H9 (cell line): ENCODE data around the gene CACNA1G. TPM values are rescaled to one million over a fixed set of nuclear protein-coding genes. Genes with fewer than 3 reads are reported as not detected.
A peak's percentile ranks its signal among the peaks of the same experiment; 100 is the strongest.

Experiments used
- DNase-seq: peaks from one replicate; pipeline ENCODE4 v3.0.0-alpha.2; 2017
- H2AFZ ChIP-seq: one replicate; pipeline ENCODE4 v1.6.1; 2013; ENCODE audit warnings: mild to moderate bottlenecking, low read length, control low read depth, moderate library complexity
- H2AK5ac ChIP-seq: 2 replicates; pipeline ENCODE4 v1.6.1; 2013; ENCODE audit warnings: low read length, control low read depth, mixed read lengths; ENCODE audit not compliant: insufficient read length
- H2BK120ac ChIP-seq: one replicate; pipeline ENCODE4 v1.6.1; 2013; ENCODE audit warnings: low read depth, mild to moderate bottlenecking, low read length, control low read depth, inconsistent platforms; ENCODE audit not compliant: poor library complexity, severe bottlenecking
- H2BK12ac ChIP-seq: 2 replicates; pipeline ENCODE4 v1.6.1; 2013; ENCODE audit warnings: low read length, control low read depth, mixed read lengths, low read depth; ENCODE audit not compliant: insufficient read length
- H2BK15ac ChIP-seq: 2 replicates; pipeline ENCODE4 v1.6.1; 2013; ENCODE audit warnings: low read depth, low read length, control low read depth
- H2BK20ac ChIP-seq: one replicate; pipeline ENCODE4 v1.6.1; 2013; ENCODE audit warnings: low read depth, mild to moderate bottlenecking, low read length, control low read depth, inconsistent platforms; ENCODE audit not compliant: poor library complexity, severe bottlenecking
- H2BK5ac ChIP-seq: 2 replicates; pipeline ENCODE4 v1.6.1; 2013; ENCODE audit warnings: low read length, control low read depth, mixed read lengths; ENCODE audit not compliant: insufficient read length
- H3K14ac ChIP-seq: 2 replicates; pipeline ENCODE4 v1.6.1; 2013; ENCODE audit warnings: low read length, control low read depth; ENCODE audit not compliant: insufficient read depth
- H3K18ac ChIP-seq: 2 replicates; pipeline ENCODE4 v1.6.1; 2013; ENCODE audit warnings: low read depth, mild to moderate bottlenecking, mixed read lengths, low read length, control low read depth; ENCODE audit not compliant: insufficient read length
- H3K23ac ChIP-seq: 2 replicates; pipeline ENCODE4 v1.6.1; 2013; ENCODE audit warnings: low read length, control low read depth, mixed read lengths, low read depth; ENCODE audit not compliant: insufficient read length
- H3K23me2 ChIP-seq: 2 replicates; pipeline ENCODE4 v1.6.1; 2013; ENCODE audit warnings: low read depth, mild to moderate bottlenecking, mixed read lengths, low read length, control low read depth; ENCODE audit not compliant: insufficient read length, poor library complexity, severe bottlenecking
- H3K27ac ChIP-seq: 2 replicates; pipeline ENCODE4 v1.5.1; 2013; ENCODE audit warnings: low read length, control low read depth, mixed read lengths, low read depth; ENCODE audit not compliant: insufficient read length
- H3K27me3 ChIP-seq: 2 replicates; pipeline ENCODE4 v1.6.1; 2013; ENCODE audit warnings: low read length, control low read depth, inconsistent platforms; ENCODE audit not compliant: insufficient read depth
- H3K4ac ChIP-seq: 2 replicates; pipeline ENCODE4 v1.6.1; 2013; ENCODE audit warnings: low read depth, mild to moderate bottlenecking, control low read depth, inconsistent platforms, low read length, moderate library complexity
- H3K4me1 ChIP-seq: 2 replicates; pipeline ENCODE4 v1.6.1; 2013; ENCODE audit warnings: low read length, control low read depth, inconsistent platforms; ENCODE audit not compliant: insufficient read depth
- H3K4me2 ChIP-seq: 2 replicates; pipeline ENCODE4 v1.6.1; 2013; ENCODE audit warnings: low read length, control low read depth, mixed read lengths; ENCODE audit not compliant: insufficient read length, insufficient read depth
- H3K56ac ChIP-seq: 2 replicates; pipeline ENCODE4 v1.6.1; 2013; ENCODE audit warnings: low read depth, mild to moderate bottlenecking, mixed read lengths, low read length, control low read depth; ENCODE audit not compliant: insufficient read length
- H3K79me1 ChIP-seq: 2 replicates; pipeline ENCODE4 v1.6.1; 2013; ENCODE audit warnings: low read depth, mild to moderate bottlenecking, moderate library complexity, low read length, control low read depth, inconsistent platforms; ENCODE audit not compliant: insufficient read depth, poor library complexity, severe bottlenecking
- H3K79me2 ChIP-seq: 2 replicates; pipeline ENCODE4 v1.6.1; 2013; ENCODE audit warnings: low read length, control low read depth, inconsistent platforms; ENCODE audit not compliant: insufficient read depth
- H3K9ac ChIP-seq: 2 replicates; pipeline ENCODE4 v1.6.1; 2013; ENCODE audit warnings: low read length, control low read depth, mixed read lengths; ENCODE audit not compliant: insufficient read length; ENCODE audit errors: extremely low read depth
- H3K9me3 ChIP-seq: one replicate; pipeline ENCODE4 v1.6.1; 2013; ENCODE audit warnings: low read depth, low read length, inconsistent platforms; ENCODE audit not compliant: control insufficient read depth
- H3T11ph ChIP-seq: one replicate; pipeline ENCODE4 v1.6.1; 2013; ENCODE audit warnings: mild to moderate bottlenecking, low read length, control low read depth, inconsistent platforms
- H4K20me1 ChIP-seq: one replicate; pipeline ENCODE4 v1.6.1; 2013; ENCODE audit not compliant: control insufficient read depth, insufficient read length, insufficient read depth
- H4K5ac ChIP-seq: 2 replicates; pipeline ENCODE4 v1.6.1; 2013; ENCODE audit warnings: low read depth, mild to moderate bottlenecking, mixed read lengths, low read length, control low read depth; ENCODE audit not compliant: insufficient read length
- H4K8ac ChIP-seq: replicated peaks from 2 replicates; pipeline ENCODE4 v1.6.1; 2013; ENCODE audit warnings: low read length, control low read depth, mixed read lengths, low read depth; ENCODE audit not compliant: insufficient read length
- H4K91ac ChIP-seq: 2 replicates; pipeline ENCODE4 v1.6.1; 2013; ENCODE audit warnings: low read depth, mild to moderate bottlenecking, moderate library complexity, mixed read lengths, low read length, control low read depth; ENCODE audit not compliant: insufficient read length
- H3K27ac Mint-ChIP-seq, 3 experiments: 2 replicates in 2 of 3; 3 replicates in 1 of 3; pipeline ENCODE4 v1.8.0; 2020 to 2021; ENCODE audit warnings: mixed read lengths in 3 of 3, mild to moderate bottlenecking in 1 of 3, moderate library complexity in 1 of 3
- H3K27me3 Mint-ChIP-seq: 2 replicates; pipeline ENCODE4 v1.8.0; 2021; ENCODE audit warnings: low read depth, mild to moderate bottlenecking, moderate library complexity, mixed read lengths
- H3K36me3 Mint-ChIP-seq, 3 experiments: 2 replicates in 2 of 3; 3 replicates in 1 of 3; pipeline ENCODE4 v1.8.0; 2020 to 2021; ENCODE audit warnings: low read depth in 3 of 3, mixed read lengths in 3 of 3; ENCODE audit not compliant: insufficient read depth in 1 of 3
- H3K4me1 Mint-ChIP-seq, 2 experiments: 2 replicates each; pipeline ENCODE4 v1.8.0; 2020; ENCODE audit warnings: mixed read lengths in 2 of 2
- H3K4me3 Mint-ChIP-seq, 2 experiments: 2 replicates in 1 of 2; 3 replicates in 1 of 2; pipeline ENCODE4 v1.8.0; 2020 to 2021; ENCODE audit warnings: mild to moderate bottlenecking in 2 of 2, mixed read lengths in 2 of 2, moderate library complexity in 1 of 2
- H3K9me3 Mint-ChIP-seq, 2 experiments: 2 replicates in 1 of 2; 3 replicates in 1 of 2; pipeline ENCODE4 v1.8.0; 2020; ENCODE audit warnings: mild to moderate bottlenecking in 2 of 2, mixed read lengths in 2 of 2, moderate library complexity in 1 of 2
- CTCF ChIP-seq: fragments of 200-600 bp; sonication (generic); conservative IDR thresholded peaks from 3 replicates; pipeline ENCODE4 v1.8.0; 2021; ENCODE audit warnings: antibody characterized with exemption, mild to moderate bottlenecking
- WGBS: extraction: QIAGEN DNeasy Blood & Tissue Kit; methylation state at CpG from one replicate; pipeline ENCODE4 v1.1.7; 2013; ENCODE audit warnings: missing lambda C conversion rate, low lambda C conversion rate, mixed read lengths; ENCODE audit not compliant: insufficient read length; ENCODE audit errors: extremely low coverage; 5-methylcytosine and 5-hydroxymethylcytosine counted together
- total RNA-seq: library from RNA; stranded (reverse); gene quantifications from 2 replicates; pipeline ENCODE4 v1.2.1, GENCODE V29; 2021

Gene CACNA1G
- total RNA-seq, 1 experiment from 2014 or later = 1.5 TPM

DNA sequence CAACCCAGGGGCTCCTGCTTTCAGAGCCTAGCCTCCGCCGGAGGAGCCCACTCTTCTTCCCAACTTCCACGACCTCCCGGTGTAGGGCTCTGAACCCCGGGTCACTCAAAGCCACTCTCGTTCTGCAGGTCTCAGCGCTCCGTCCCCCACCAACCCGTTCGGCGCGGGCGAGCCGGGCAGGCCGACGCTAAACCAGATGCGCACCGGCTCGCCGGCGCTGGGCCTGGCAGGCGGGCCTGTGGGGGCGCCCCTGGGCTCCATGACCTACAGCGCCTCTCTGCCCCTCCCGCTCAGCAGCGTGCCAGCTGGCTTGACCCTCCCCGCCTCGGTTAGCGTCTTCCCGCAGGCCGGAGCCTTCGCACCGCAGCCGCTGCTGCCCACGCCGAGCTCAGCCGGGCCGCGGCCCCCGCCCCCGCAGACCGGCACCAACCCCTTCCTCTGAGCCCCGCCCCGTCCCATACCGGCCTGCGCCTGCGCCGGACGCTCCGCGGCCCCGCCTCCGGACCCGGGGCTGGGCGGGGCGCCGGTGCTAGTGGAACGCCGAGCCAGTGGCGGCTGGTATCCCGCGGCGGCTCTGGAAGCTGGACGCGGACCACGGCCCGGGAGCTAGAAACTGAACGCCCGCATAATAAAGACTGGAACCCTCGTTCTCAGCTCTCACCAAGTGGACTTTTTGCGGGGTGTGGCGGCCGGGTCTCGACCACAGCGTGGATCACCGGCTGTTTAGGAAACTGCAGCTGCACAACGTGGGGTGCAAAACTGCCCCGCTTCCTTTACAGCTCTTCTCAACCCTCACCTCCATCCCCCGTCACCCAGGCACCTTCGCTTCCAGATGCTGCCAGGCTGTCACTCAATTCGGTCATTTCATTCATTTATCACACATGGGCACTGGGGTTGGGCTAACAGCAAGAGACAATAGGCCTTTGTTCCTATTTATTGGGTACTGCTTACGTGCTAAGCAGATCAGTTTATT, 18.5 kb upstream of the CACNA1G start:
- peak overlapping the region; percentile 77 for H3K18ac ChIP-seq
- peaks cover 34% of the 10 kb centered on the region for H3K27me3 Mint-ChIP-seq
- H3K9ac ChIP-seq = peak overlapping the region; percentile 8
- no peak overlapping the region for H3K27ac Mint-ChIP-seq
- no peak overlapping the region for H3T11ph ChIP-seq
- H2AK5ac ChIP-seq = no peak overlapping the region
- H4K91ac ChIP-seq = no peak overlapping the region
- no peaks in the 10 kb centered on the region for H3K9me3 ChIP-seq
- H3K4me3 Mint-ChIP-seq = peak overlapping the region; percentile 69 to 82
- no peak overlapping the region for H2BK12ac ChIP-seq
- peaks cover 26 to 36% of the 10 kb centered on the region in 2 experiments for H3K4me1 Mint-ChIP-seq
- H3K4ac ChIP-seq = no peak overlapping the region
- H2BK120ac ChIP-seq = no peak overlapping the region
- H3K9me3 Mint-ChIP-seq = no peaks in the 10 kb centered on the region
- no peak overlapping the region for H2BK5ac ChIP-seq
- DNase-seq = peak; percentile 92
- H3K79me1 ChIP-seq = no peaks in the 10 kb centered on the region
- H4K20me1 ChIP-seq = no peaks in the 10 kb centered on the region
- H2BK15ac ChIP-seq = no peak overlapping the region
- 0 out of 2 replicates have a peak, but pooled peaks cover 2% of the 10 kb centered on the region for H3K4me1 ChIP-seq
- TF ChIP-seq CTCF = peak; percentile 34; the same call in 2 of the 3 replicates
- H3K23me2 ChIP-seq = peaks cover 8% of the 10 kb centered on the region
- peak overlapping the region; percentile 76 for H3K4me2 ChIP-seq
- H3K56ac ChIP-seq = no peak overlapping the region
- no peaks in the 10 kb centered on the region for H3K79me2 ChIP-seq
- no peaks in the 10 kb centered on the region for H3K36me3 Mint-ChIP-seq
- no CpG with 5 or more reads among the region's 82 CpGs for WGBS
- no peak overlapping the region for H2AFZ ChIP-seq
- no peak overlapping the region for H4K8ac ChIP-seq
- H4K5ac ChIP-seq = no peak overlapping the region
- H3K27me3 ChIP-seq = no peaks in the 10 kb centered on the region; the same call in 1 of the 2 replicates
- H3K27ac ChIP-seq = no peak overlapping the region
- peak overlapping the region; percentile 71 for H3K14ac ChIP-seq
- no peak overlapping the region for H2BK20ac ChIP-seq
- no peak overlapping the region for H3K23ac ChIP-seq
